ENCODE data around the gene BMERB1.

Gene BMERB1

GRCh38 chr16:15498427-15499175, 64.2 kb downstream of the BMERB1 start:
- peak; percentile 71 for DNase-seq

- DNase-seq, result peak; percentile 94
Observed at GRCh38 chr16:15502041-15502725, 67.8 kb downstream of the BMERB1 start.

- DNase-seq, result no peak
Observed at GRCh38 chr16:15506441-15506840, 72.1 kb downstream of the BMERB1 start.

GRCh38 chr16:15507301-15507958, 73.0 kb downstream of the BMERB1 start:
- peak; percentile 72 for DNase-seq

- no peak for DNase-seq
Observed at GRCh38 chr16:15507959-15508627, 73.7 kb downstream of the BMERB1 start.

GRCh38 chr16:15509051-15509592, 74.7 kb downstream of the BMERB1 start:
- DNase-seq, result peak; percentile 38

GRCh38 chr16:15509593-15510535, 75.5 kb downstream of the BMERB1 start:
- peak; percentile 94 for DNase-seq

GRCh38 chr16:15510992-15511391, 76.6 kb downstream of the BMERB1 start:
- DNase-seq, result no peak

GRCh38 chr16:15511759-15512487, 77.5 kb downstream of the BMERB1 start:
- no peak for DNase-seq

- no peak for DNase-seq
Observed at GRCh38 chr16:15513156-15513555, 78.8 kb downstream of the BMERB1 start.

- no peak for DNase-seq
Observed at GRCh38 chr16:15515992-15516391, 81.6 kb downstream of the BMERB1 start.

GRCh38 chr16:15516609-15517008, 82.2 kb downstream of the BMERB1 start:
- DNase-seq, result no peak

GRCh38 chr16:15517743-15518377, 83.5 kb downstream of the BMERB1 start:
- DNase-seq, result no peak

GRCh38 chr16:15518381-15519351, 84.3 kb downstream of the BMERB1 start:
- peak; percentile 82 for DNase-seq

- no peak for DNase-seq
Observed at GRCh38 chr16:15519790-15520189, 85.4 kb downstream of the BMERB1 start.

- no peak for DNase-seq
Observed at GRCh38 chr16:15521390-15521757, 87.0 kb downstream of the BMERB1 start.

- no peak for DNase-seq
Observed at GRCh38 chr16:15521758-15522509, 87.5 kb downstream of the BMERB1 start.

- no peak for DNase-seq
Observed at GRCh38 chr16:15523092-15523541, 88.7 kb downstream of the BMERB1 start.
